Loucy (cell line): ENCODE data around the gene ALAS1.

ENCODE experiments used
- EZH2phosphoT487 ChIP-seq: fragments of 200-600 bp; IDR thresholded peaks from 2 replicates; pipeline ENCODE4 v1.6.1; 2018; ENCODE audit warnings: antibody characterized with exemption, mild to moderate bottlenecking, moderate library complexity, borderline replicate concordance
- TF ChIP-seq, protein P1 (sequence below): fragments of 200-600 bp; sonication (generic); conservative IDR thresholded peaks from 2 replicates; pipeline ENCODE4 v1.5.1; 2014; ENCODE audit warnings: mild to moderate bottlenecking, antibody characterized with exemption, low read length

DNA sequence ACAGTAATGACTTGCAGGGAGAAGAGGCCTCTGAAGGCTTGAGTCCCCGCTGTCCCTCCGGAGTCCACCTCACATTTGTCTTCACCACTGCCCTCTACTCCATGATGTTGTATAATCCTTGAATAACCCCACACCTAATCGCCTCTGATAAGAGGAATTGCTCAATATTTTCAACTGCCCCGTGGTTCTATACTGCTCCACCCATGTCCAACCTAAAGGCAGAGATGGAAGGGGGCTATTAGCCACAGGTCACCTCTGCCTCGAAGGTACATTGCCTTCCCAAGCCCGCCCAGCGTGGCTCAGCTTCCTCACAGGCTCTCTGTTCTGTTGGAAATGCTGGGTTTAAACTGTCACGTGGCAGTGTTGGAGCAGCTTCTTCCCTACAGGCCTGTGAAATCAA, 15.0 kb downstream of the ALAS1 start:
- TF ChIP-seq, protein P1, sequence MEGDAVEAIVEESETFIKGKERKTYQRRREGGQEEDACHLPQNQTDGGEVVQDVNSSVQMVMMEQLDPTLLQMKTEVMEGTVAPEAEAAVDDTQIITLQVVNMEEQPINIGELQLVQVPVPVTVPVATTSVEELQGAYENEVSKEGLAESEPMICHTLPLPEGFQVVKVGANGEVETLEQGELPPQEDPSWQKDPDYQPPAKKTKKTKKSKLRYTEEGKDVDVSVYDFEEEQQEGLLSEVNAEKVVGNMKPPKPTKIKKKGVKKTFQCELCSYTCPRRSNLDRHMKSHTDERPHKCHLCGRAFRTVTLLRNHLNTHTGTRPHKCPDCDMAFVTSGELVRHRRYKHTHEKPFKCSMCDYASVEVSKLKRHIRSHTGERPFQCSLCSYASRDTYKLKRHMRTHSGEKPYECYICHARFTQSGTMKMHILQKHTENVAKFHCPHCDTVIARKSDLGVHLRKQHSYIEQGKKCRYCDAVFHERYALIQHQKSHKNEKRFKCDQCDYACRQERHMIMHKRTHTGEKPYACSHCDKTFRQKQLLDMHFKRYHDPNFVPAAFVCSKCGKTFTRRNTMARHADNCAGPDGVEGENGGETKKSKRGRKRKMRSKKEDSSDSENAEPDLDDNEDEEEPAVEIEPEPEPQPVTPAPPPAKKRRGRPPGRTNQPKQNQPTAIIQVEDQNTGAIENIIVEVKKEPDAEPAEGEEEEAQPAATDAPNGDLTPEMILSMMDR = no peak
- no peak for TF ChIP-seq EZH2phosphoT487
